Body of pancreas (tissue), 4 donors: ENCODE results near the gene MTF1.

Experiments used
- CTCF ChIP-seq, 7 experiments: fragments of 450-650 bp in 4 of 7; fragments of 200-600 bp in 3 of 7; sonication (generic) in 3 of 7; IDR thresholded peaks; one replicate each; pipeline ENCODE4 v1.5.1; 2016 to 2019; ENCODE audit warnings: antibody characterized with exemption in 7 of 7
- POLR2A ChIP-seq, 3 donors: fragments of 450-650 bp; IDR thresholded peaks; one replicate each; pipeline ENCODE4 v1.6.1; 2016; ENCODE audit warnings: antibody characterized with exemption in 3 of 3, mild to moderate bottlenecking in 2 of 3

GRCh38 chr1:37821481-37821880 is 37.9 kb downstream of the MTF1 start:
- TF ChIP-seq CTCF (IDR thresholded peaks at IDR 0.05), result no peak
- TF ChIP-seq POLR2A (IDR thresholded peaks at IDR 0.05), result no peak
